KOPT-K1 (cell line): ENCODE data around the gene CABS1.

Source experiments
- H3K27ac ChIP-seq: fragments of 200-600 bp; sonication (generic); 2 replicates; pipeline ENCODE4 v1.5.1; 2016; ENCODE audit warnings: antibody characterized with exemption, mild to moderate bottlenecking, low read depth, low read length; ENCODE audit not compliant: poor library complexity, severe bottlenecking
- H3K36me3 ChIP-seq: fragments of 200-600 bp; sonication (generic); 2 replicates; pipeline ENCODE4 v1.5.1; 2017; ENCODE audit warnings: antibody characterized with exemption, mild to moderate bottlenecking, low read length, moderate library complexity; ENCODE audit not compliant: insufficient read depth
- H3K9me3 ChIP-seq: fragments of 200-600 bp; sonication (generic); 2 replicates; pipeline ENCODE4 v1.5.1; 2017; ENCODE audit warnings: antibody characterized with exemption, low read length, mild to moderate bottlenecking; ENCODE audit not compliant: insufficient read depth, poor library complexity, severe bottlenecking

CABS1 gene

GRCh38 chr4:70359115-70359661 is 24.4 kb downstream of the CABS1 start:
- Histone ChIP-seq H3K27ac (no peak overlapping the region), H3K36me3 (no peaks in the 10 kb centered on the region), H3K9me3 (no peaks in the 10 kb centered on the region)

- Histone ChIP-seq H3K27ac (no peak within 1 kb of the TSS), H3K36me3 (no peaks in the 10 kb centered on the region), H3K9me3 (no peaks in the 10 kb centered on the region)
These were observed 25.7 kb downstream of the CABS1 start, which contains the start of gene SMR3A for GRCh38 chr4:70360460-70360859. SMR3A (plus strand) TSS chr4:70360760; CDS start chr4:70362116, 1,356 bp downstream.

GRCh38 chr4:70364002-70364401 is 29.2 kb downstream of the CABS1 start:
- Histone ChIP-seq H3K9me3 (no peaks in the 10 kb centered on the region), H3K36me3 (no peaks in the 10 kb centered on the region), H3K27ac (no peak overlapping the region)

- no peaks in the 10 kb centered on the region for H3K9me3 ChIP-seq
- no peaks in the 10 kb centered on the region for H3K36me3 ChIP-seq
- H3K27ac ChIP-seq = no peak overlapping the region
These were observed 30.7 kb downstream of the CABS1 start for GRCh38 chr4:70365479-70365878.

GRCh38 chr4:70367813-70368212 is 33.0 kb downstream of the CABS1 start:
- no peaks in the 10 kb centered on the region for H3K36me3 ChIP-seq
- H3K27ac ChIP-seq = no peak overlapping the region
- no peaks in the 10 kb centered on the region for H3K9me3 ChIP-seq

- no peak overlapping the region for H3K27ac ChIP-seq
- H3K36me3 ChIP-seq = no peaks in the 10 kb centered on the region
- H3K9me3 ChIP-seq = no peaks in the 10 kb centered on the region
These were observed 37.2 kb downstream of the CABS1 start for GRCh38 chr4:70371987-70372386.

- Histone ChIP-seq H3K9me3 (no peaks in the 10 kb centered on the region), H3K27ac (no peak overlapping the region), H3K36me3 (no peaks in the 10 kb centered on the region)
These were observed 38.0 kb downstream of the CABS1 start for GRCh38 chr4:70372760-70373159.

GRCh38 chr4:70380578-70380977 is 45.8 kb downstream of the CABS1 start:
- Histone ChIP-seq H3K9me3 (no peaks in the 10 kb centered on the region), H3K27ac (no peak overlapping the region)

GRCh38 chr4:70382691-70383181 is 48.0 kb downstream of the CABS1 start, which contains the start of gene SMR3B:
SMR3B (plus strand) TSS chr4:70383131; CDS start chr4:70384511, 1,380 bp downstream.
- H3K9me3 ChIP-seq = no peaks in the 10 kb centered on the region
- no peak within 1 kb of the TSS for H3K27ac ChIP-seq

More at GRCh38 chr4:70380578-70380977, 45.8 kb downstream of the CABS1 start:
- H3K36me3 ChIP-seq = no peaks in the 10 kb centered on the region

More at GRCh38 chr4:70382691-70383181, 48.0 kb downstream of the CABS1 start, which contains the start of gene SMR3B:
- H3K36me3 ChIP-seq = no peaks in the 10 kb centered on the region
